PC-3 (cell line): ENCODE measurements around the gene PDZRN4.

Experiments used
- EZH2 ChIP-seq: fragments of 300-600 bp; sonication (generic); IDR thresholded peaks from one replicate; pipeline ENCODE4 v1.6.1; 2017; ENCODE audit warnings: antibody characterized with exemption, mild to moderate bottlenecking, low read length; ENCODE audit not compliant: unreplicated experiment
- EZH2phosphoT487 ChIP-seq: fragments of 300-600 bp; sonication (generic); IDR thresholded peaks from 2 replicates; pipeline ENCODE4 v1.6.1; 2018; ENCODE audit warnings: mild to moderate bottlenecking, antibody characterized with exemption, low read length, borderline replicate concordance
- TF ChIP-seq, protein P1 (sequence below): fragments of 300-600 bp; sonication (generic); conservative IDR thresholded peaks from 2 replicates; pipeline ENCODE4 v1.5.1; 2017; ENCODE audit warnings: antibody characterized with exemption, low read depth, mild to moderate bottlenecking, low read length

DNA sequence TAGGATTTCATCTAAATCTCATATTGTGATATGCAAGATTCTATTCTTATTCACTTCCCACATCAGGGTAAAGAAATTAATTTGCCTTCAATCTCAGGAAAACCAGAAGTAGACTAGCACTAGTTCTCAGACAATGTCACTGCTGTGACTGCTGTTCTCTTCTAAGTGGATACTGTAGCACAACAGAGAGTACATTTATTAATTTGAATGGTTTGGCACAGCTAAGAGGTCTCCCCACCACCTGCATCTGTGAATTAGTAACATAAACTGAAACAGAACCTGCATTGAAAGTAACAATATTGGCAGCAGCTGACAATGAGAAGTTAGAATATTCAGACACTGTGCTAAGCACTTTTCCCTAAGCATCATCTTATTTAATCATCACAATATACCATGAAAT is 253.1 kb downstream of the PDZRN4 start:
- no peak for TF ChIP-seq EZH2
- TF ChIP-seq, protein P1, sequence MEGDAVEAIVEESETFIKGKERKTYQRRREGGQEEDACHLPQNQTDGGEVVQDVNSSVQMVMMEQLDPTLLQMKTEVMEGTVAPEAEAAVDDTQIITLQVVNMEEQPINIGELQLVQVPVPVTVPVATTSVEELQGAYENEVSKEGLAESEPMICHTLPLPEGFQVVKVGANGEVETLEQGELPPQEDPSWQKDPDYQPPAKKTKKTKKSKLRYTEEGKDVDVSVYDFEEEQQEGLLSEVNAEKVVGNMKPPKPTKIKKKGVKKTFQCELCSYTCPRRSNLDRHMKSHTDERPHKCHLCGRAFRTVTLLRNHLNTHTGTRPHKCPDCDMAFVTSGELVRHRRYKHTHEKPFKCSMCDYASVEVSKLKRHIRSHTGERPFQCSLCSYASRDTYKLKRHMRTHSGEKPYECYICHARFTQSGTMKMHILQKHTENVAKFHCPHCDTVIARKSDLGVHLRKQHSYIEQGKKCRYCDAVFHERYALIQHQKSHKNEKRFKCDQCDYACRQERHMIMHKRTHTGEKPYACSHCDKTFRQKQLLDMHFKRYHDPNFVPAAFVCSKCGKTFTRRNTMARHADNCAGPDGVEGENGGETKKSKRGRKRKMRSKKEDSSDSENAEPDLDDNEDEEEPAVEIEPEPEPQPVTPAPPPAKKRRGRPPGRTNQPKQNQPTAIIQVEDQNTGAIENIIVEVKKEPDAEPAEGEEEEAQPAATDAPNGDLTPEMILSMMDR = no peak
- no peak for TF ChIP-seq EZH2phosphoT487
